NCI-H82 treated with DMSO at 0.1 percent for 48 hours (cell line): ENCODE results near the gene ATP7B.
"Not testable (repeated sequence)": the region's sequence is repeated elsewhere in the genome, so short reads cannot be mapped to it uniquely, and the experiment has no call there.

Source experiments
- DNase-seq: peaks from one replicate; lab custom pipeline; 2025; ENCODE audit not compliant: unreplicated experiment; lab: John Stamatoyannopoulos, UW

ATP7B gene

GRCh38 chr13:51924756-51925544, 86.3 kb downstream of the ATP7B start:
- no peak for DNase-seq

GRCh38 chr13:51923983-51924539, 87.2 kb downstream of the ATP7B start:
- DNase-seq = no peak

- no peak for DNase-seq
Measured at GRCh38 chr13:51922771-51923480, 88.3 kb downstream of the ATP7B start.

GRCh38 chr13:51921790-51922740, 89.2 kb downstream of the ATP7B start:
- no peak for DNase-seq

- no peak for DNase-seq
Measured at GRCh38 chr13:51920786-51921185, 90.5 kb downstream of the ATP7B start.

GRCh38 chr13:51920267-51920666, 91.0 kb downstream of the ATP7B start:
- no peak for DNase-seq

GRCh38 chr13:51919531-51919930, 91.7 kb downstream of the ATP7B start:
- no peak for DNase-seq

GRCh38 chr13:51916962-51917361, 94.3 kb downstream of the ATP7B start:
- DNase-seq = no peak

GRCh38 chr13:51916051-51916818, 95.0 kb downstream of the ATP7B start:
- no peak for DNase-seq

GRCh38 chr13:51914137-51914493, 97.1 kb downstream of the ATP7B start:
- DNase-seq = no peak

- DNase-seq = no peak
Measured at GRCh38 chr13:51913421-51914136, 97.7 kb downstream of the ATP7B start.

- DNase-seq = no peak
Measured at GRCh38 chr13:51912511-51913225, 98.6 kb downstream of the ATP7B start.

GRCh38 chr13:51912091-51912490, 99.2 kb downstream of the ATP7B start:
- no peak for DNase-seq

- DNase-seq = no peak
Measured at GRCh38 chr13:51910508-51910907, 100.7 kb downstream of the ATP7B start.

GRCh38 chr13:51909265-51909664, 102.0 kb downstream of the ATP7B start:
- not testable (repeated sequence) for DNase-seq

GRCh38 chr13:51907040-51907732, 104.1 kb downstream of the ATP7B start:
- no peak for DNase-seq

GRCh38 chr13:51906581-51906980, 104.7 kb downstream of the ATP7B start:
- no peak for DNase-seq

- no peak for DNase-seq
Measured at GRCh38 chr13:51905787-51906186, 105.5 kb downstream of the ATP7B start.
